ENCODE measurements around the gene CALCOCO2. TPM values are rescaled to one million over a fixed set of nuclear protein-coding genes. Genes with fewer than 3 reads are reported as not detected.

The CALCOCO2 gene
- total RNA-seq, 4 donors from 2014 or later, result 104 to 237 (median 132) TPM

DNA sequence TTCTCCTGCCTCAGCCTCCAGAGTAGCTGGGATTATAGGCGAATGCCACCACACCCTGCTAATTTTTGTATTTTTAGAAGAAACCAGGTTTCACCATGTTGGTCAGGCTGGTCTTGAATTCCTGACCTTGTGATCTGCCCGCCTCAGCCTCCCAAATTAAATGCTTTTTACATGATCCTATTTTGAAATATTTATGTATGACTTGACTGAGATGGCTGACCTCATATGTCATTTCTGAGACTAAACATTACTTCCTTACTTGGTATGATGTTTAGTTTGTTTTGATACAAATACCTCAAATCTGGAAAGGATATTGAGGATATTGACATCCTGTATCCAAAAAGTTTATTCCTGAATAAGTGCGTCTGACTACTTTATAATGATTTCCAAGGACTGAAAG lies 11.9 kb downstream of the CALCOCO2 start:
- peaks cover 53 to 62% of the 10 kb centered on the region in 2 donors for H3K4me1 ChIP-seq
- no peak for DNase-seq
- H3K27me3 ChIP-seq, result no peaks in the 10 kb centered on the region
- peaks cover 0 to 36% of the 10 kb centered on the region in 2 donors for H3K36me3 ChIP-seq
- TF ChIP-seq, protein P1, sequence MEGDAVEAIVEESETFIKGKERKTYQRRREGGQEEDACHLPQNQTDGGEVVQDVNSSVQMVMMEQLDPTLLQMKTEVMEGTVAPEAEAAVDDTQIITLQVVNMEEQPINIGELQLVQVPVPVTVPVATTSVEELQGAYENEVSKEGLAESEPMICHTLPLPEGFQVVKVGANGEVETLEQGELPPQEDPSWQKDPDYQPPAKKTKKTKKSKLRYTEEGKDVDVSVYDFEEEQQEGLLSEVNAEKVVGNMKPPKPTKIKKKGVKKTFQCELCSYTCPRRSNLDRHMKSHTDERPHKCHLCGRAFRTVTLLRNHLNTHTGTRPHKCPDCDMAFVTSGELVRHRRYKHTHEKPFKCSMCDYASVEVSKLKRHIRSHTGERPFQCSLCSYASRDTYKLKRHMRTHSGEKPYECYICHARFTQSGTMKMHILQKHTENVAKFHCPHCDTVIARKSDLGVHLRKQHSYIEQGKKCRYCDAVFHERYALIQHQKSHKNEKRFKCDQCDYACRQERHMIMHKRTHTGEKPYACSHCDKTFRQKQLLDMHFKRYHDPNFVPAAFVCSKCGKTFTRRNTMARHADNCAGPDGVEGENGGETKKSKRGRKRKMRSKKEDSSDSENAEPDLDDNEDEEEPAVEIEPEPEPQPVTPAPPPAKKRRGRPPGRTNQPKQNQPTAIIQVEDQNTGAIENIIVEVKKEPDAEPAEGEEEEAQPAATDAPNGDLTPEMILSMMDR (IDR thresholded peaks at IDR 0.05 in 4 of 5, conservative IDR thresholded peaks at IDR 0.05 in 1 of 5), result no peak
- H3K4me3 ChIP-seq, result peak overlapping the region; percentile 33 to 49 (median 46)
- H3K27ac ChIP-seq, result peak overlapping the region; percentile 78 to 91 (median 86)
- H3K9me3 ChIP-seq, result no peaks in the 10 kb centered on the region
- ATAC-seq, result no peak
- in situ Hi-C loops (cut with MboI; ENCODE audit: low sequenced_read_pairs in 4 of 4), result no loop called here
- intact Hi-C loops (cut with DNase I; ENCODE audit: low total_unique reads), result no loop called here

DNA sequence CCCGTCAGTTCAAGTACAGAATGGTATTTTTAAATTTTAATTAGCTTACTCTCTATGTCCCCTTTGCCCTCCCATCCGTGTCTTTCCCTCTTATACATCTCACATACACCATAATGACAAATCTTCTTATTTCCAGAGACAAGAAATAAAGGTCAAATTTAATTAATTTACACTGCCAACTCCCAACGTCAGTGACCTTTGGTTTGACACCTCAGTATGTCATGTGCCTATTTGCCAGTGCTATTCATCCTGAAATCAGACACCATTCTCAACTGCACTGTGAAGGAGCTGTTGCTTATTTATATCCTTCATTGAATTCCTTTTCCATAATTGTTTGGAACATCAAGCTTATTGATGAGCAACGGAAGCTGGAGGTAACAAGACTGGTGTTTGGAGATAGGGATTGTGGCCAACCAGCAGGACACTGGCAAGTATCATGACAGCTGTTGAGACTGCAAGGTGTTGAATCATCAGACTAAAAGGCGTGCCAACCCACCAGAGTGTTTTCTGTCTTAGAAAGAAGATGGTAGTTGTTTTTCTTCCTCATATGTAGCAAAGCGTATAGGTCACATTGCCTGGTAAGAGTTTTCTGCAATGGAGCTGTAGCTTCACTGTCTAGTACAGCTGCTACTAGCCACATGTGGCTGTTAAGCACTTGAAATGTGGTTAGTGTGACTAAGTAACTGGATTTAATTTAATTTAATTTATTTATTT lies 12.5 kb downstream of the CALCOCO2 start:
- Histone ChIP-seq H3K36me3 (peaks cover 3 to 42% of the 10 kb centered on the region in 2 donors), H3K4me1 (peaks cover 51 to 56% of the 10 kb centered on the region in 2 donors), H3K27me3 (no peaks in the 10 kb centered on the region), H3K4me3 (peak overlapping the region; percentile 1 to 49 (median 39)), H3K27ac (peak overlapping the region; percentile 78 to 91 (median 86)), H3K9me3 (no peaks in the 10 kb centered on the region)
- DNase-seq (peak; percentile 52 to 63), ATAC-seq (peak; percentile 83 to 85)
- TF ChIP-seq POLR2A (IDR thresholded peaks at IDR 0.05), result no peak
- TF ChIP-seq, protein P1 (IDR thresholded peaks at IDR 0.05 in 4 of 5, conservative IDR thresholded peaks at IDR 0.05 in 1 of 5), result no peak
- in situ Hi-C loops (cut with MboI; ENCODE audit: low sequenced_read_pairs in 4 of 4), result no loop called here
- intact Hi-C loops (cut with DNase I; ENCODE audit: low total_unique reads), result no loop called here

DNA sequence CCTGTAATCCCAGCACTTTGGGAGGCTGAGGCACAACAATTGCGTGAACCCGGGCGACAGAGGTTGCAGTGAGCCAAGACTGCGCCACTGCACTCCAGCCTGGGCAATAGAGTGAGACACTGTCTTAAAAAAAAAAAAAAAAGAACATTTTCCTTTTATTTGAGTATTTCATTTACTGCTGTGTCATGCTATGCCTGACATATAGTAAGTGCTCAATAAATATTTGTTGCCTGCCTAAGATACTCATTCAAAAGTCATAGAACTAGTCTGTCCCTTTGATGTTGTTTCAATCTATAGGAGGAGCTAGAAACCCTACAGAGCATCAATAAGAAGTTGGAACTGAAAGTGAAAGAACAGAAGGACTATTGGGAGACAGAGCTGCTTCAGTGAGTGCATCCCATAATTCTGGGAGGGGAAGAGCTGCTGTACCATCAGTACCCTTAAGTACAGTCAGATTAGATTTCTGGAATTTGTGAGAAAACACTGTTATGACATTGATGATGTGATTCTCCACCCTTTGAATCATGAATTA lies 20.0 kb downstream of the CALCOCO2 start:
- intact Hi-C loops (cut with DNase I; ENCODE audit: low total_unique reads) (no loop called here), in situ Hi-C loops (cut with MboI; ENCODE audit: low sequenced_read_pairs in 4 of 4) (no loop called here)
- no peak for ATAC-seq
- Histone ChIP-seq H3K27me3 (no peaks in the 10 kb centered on the region), H3K27ac (no peak overlapping the region), H3K4me3 (no peak overlapping the region), H3K9me3 (no peaks in the 10 kb centered on the region), H3K36me3 (peaks cover 12 to 95% of the 10 kb centered on the region in 2 donors), H3K4me1 (peaks cover 0 to 7% of the 10 kb centered on the region in 2 donors)
- DNase-seq, result no peak
- TF ChIP-seq POLR2A (IDR thresholded peaks at IDR 0.05), result no peak
- TF ChIP-seq, protein P1 (IDR thresholded peaks at IDR 0.05 in 4 of 5, conservative IDR thresholded peaks at IDR 0.05 in 1 of 5), result no peak

DNA sequence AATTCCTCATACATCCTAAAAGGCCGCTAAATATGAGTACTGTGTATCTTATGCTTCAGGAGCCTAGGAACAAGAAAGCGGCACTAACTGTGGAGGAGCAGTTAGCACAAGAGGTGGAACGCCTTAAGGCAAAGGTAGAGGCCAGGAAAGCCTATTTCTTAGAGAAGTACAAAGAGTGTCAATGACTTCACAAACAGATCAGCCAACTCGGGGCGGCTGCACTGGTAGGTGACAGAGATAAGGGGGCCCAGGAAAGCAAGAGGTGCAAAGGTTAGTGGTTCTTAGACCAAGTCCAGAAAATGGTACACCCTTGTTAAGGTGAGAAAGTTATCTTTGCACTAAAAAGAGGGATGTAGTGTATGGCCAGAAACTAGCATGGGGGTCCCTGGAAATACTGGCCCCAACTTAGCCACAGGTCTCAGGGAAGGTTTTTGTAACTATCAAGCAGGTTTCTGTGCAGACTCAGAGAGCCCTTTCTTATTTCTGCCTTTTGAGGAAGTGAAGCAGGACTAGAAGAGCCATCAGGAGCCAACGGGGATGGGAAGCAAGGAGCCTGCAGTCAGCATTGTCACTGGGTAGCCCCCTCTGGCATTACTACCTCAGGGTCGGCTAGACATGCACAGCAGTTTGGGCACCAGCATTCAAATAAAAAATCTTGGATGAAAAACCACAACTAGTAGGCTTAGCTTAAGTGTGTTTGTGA lies 24.1 kb downstream of the CALCOCO2 start:
- ATAC-seq, result no peak
- TF ChIP-seq, protein P1 (IDR thresholded peaks at IDR 0.05 in 4 of 5, conservative IDR thresholded peaks at IDR 0.05 in 1 of 5), result no peak
- TF ChIP-seq POLR2A (IDR thresholded peaks at IDR 0.05), result no peak
- intact Hi-C loops (cut with DNase I; ENCODE audit: low total_unique reads) (no loop called here), in situ Hi-C loops (cut with MboI; ENCODE audit: low sequenced_read_pairs in 4 of 4) (no loop called here)
- no peak overlapping the region for H3K4me3 ChIP-seq
- no peaks in the 10 kb centered on the region for H3K27me3 ChIP-seq
- no peak overlapping the region for H3K27ac ChIP-seq
- no peaks in the 10 kb centered on the region for H3K9me3 ChIP-seq
- H3K36me3 ChIP-seq, result peaks cover 8 to 92% of the 10 kb centered on the region in 2 donors
- no peaks in the 10 kb centered on the region for H3K4me1 ChIP-seq
- DNase-seq, result no peak

Measured in gastrocnemius medialis (tissue), 4 donors.